GM10266 (cell line): ENCODE measurements around the gene NUDT14.

Experiments used
- DNase-seq: peaks from one replicate; pipeline ENCODE4 v3.0.0; 2012; ENCODE audit errors: extremely low spot score
- TF ChIP-seq, protein P1 (sequence below): IDR thresholded peaks from 2 replicates; pipeline ENCODE4 v1.5.1; 2012; ENCODE audit warnings: mild to moderate bottlenecking, low read depth; ENCODE audit not compliant: control insufficient read depth, insufficient read depth; ENCODE audit errors: missing control alignments

Gene NUDT14

DNA sequence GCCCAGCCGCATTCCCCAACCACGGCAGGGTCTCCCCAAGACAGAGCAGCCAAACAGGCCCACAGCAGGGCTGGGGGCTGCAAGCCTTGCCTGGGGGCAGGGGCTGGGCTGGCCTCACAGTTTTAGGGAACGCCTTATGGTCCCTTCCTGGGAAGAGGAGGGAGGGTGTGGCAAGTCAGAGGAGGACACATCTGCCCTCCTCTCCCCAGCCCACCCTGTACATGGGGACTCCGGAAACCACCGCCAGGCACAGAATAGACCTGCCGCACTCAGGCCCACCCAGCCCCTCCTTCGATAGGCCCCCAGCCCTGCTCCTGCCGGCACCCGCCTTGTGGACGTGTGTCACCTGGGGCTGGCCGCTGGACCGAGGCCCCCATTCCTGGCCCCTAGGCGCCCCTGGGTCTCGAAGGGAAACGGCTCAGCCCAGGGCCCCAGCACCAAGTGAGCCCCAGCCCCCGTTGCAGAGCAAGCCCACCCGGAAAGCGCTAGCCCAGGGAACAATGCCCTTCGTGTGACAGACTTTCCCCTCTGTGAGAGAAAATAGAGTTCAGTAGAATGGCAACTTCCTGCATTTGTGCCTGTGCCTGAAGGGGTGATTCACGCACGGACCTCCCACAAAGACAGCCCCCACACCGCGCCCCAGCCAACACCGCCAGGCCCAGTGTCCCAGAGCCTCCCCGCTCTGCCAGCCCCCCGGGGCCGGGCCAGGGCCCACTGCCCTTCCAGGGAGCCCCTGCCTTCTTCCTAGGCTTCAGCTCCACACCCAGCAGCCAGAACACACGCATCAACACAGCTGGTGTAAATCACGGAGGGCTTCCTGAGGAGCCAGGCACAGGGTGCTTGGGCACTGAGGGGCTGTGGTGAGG, 12.0 kb upstream of the NUDT14 start:
- DNase-seq = no peak
- TF ChIP-seq, protein P1, sequence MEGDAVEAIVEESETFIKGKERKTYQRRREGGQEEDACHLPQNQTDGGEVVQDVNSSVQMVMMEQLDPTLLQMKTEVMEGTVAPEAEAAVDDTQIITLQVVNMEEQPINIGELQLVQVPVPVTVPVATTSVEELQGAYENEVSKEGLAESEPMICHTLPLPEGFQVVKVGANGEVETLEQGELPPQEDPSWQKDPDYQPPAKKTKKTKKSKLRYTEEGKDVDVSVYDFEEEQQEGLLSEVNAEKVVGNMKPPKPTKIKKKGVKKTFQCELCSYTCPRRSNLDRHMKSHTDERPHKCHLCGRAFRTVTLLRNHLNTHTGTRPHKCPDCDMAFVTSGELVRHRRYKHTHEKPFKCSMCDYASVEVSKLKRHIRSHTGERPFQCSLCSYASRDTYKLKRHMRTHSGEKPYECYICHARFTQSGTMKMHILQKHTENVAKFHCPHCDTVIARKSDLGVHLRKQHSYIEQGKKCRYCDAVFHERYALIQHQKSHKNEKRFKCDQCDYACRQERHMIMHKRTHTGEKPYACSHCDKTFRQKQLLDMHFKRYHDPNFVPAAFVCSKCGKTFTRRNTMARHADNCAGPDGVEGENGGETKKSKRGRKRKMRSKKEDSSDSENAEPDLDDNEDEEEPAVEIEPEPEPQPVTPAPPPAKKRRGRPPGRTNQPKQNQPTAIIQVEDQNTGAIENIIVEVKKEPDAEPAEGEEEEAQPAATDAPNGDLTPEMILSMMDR = no peak

DNA sequence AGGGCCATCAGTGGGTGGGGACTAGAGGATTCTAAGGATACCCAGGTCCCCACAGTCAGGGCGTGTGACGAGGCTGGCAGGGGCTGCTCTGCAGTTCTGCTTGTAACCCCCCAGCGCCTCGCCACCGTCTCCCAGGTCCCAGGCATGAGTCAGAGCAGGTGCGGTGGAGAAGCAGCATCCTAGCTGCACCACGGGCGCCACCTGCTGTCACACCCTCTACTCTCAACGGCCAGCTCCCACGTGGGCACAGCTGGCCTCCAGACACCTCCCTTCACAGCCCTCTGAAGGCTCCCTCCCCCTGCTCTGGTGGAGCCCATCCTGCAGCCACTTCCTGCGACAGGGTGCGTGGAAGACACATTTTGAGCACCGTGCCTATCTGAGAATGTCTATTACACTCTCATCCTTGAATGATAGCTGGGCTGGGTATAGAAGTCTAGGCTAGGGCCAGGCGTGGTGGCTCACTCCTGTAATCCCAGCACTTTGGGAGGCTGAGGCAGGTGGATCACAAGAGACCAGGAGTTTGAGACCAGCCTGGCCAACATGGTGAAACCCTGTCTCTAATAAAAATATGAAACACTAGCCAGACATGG, 6.9 kb upstream of the NUDT14 start:
- TF ChIP-seq, protein P1 = no peak
- DNase-seq = no peak

DNA sequence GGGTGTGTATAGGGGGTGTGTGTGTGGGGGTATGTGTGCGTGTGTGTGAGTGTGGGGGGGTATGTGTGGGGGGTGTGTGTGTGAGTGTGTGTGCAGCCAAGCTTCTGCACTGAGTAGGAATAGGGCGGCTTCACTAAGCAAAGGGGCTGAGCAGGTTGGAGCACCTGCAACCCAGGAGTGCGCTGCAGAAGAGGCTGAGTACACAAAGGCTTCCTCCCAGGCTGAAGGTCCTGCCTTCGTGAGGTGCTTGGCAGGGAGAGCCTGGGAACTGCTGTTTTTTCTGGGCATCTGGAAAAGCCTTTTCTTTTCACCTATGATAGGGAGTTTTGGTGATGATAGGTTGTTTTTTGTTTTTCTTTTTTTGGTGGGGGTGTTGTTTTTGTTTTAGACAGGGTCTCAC, 6.0 kb upstream of the NUDT14 start:
- DNase-seq = no peak
- TF ChIP-seq, protein P1 = no peak

- TF ChIP-seq, protein P1 = no peak
Observed at GRCh38 chr14:105185973-105186372, 4.9 kb upstream of the NUDT14 start.

GRCh38 chr14:105185001-105185400, 3.9 kb upstream of the NUDT14 start:
- TF ChIP-seq, protein P1 = no peak
- DNase-seq = no peak

More at GRCh38 chr14:105185973-105186372, 4.9 kb upstream of the NUDT14 start:
- no peak for DNase-seq

GRCh38 chr14:105184461-105184860, 3.3 kb upstream of the NUDT14 start:
- TF ChIP-seq, protein P1 = no peak
- no peak for DNase-seq

GRCh38 chr14:105182296-105183020, 1.3 kb upstream of the NUDT14 start:
- DNase-seq = no peak
- TF ChIP-seq, protein P1 = no peak
